HS-27A (cell line): ENCODE results near the gene PLEKHG1.

ENCODE experiments used
- DNase-seq: peaks from one replicate; pipeline ENCODE4 v3.0.0-alpha.2; 2012; ENCODE audit warnings: low read depth, missing footprints

The PLEKHG1 gene

DNA sequence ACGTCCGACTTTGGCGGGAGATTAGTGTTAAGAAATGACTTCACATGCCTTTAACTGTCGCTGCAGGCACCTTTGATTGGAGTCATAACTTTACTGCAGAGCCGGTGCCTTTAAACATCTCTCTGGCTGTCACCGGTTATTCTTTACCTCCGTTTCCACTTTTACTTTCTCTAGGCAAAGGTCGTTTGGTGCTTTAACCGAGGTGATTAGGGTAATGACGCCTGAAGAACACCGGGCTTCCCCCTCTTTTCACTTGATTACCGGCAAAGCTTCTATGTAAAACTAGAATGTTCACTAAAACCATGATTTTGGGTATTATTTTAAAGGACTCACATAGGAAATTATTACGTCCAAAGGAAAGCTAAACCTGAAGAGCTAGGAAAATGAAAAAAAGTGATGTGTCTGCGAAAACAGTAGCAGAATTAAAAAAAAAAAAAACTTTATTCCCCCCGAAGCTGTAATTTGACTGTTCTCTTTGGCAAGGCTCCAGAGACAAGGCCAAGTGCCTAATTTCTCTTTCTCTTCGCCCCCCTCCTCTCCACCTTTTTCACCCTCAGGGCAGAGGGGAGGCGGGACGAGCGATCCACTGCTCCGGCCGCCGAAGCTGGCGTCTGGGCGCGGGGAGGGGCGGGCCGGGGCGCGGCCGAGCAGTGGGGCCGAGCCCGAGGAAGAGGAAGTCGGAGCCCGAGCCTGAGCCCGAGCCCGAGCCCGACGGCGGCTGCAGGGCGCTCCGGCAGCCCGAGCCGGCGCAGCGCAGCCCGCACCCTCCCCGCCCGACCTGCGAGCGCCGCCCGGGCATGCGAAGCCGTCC lies at the start of gene PLEKHG1:
Gene PLEKHG1, plus strand, starts transcription at position 687 of the 811 bp plus-strand sequence. CDS start 133,797 bp downstream, outside the sequence.
- no peak for DNase-seq

GRCh38 chr6:150550244-150550643 lies 49.4 kb upstream of the PLEKHG1 start:
- no peak for DNase-seq

- DNase-seq = no peak
Measured at GRCh38 chr6:150557043-150557599, 42.6 kb upstream of the PLEKHG1 start.

GRCh38 chr6:150560004-150560883 lies 39.4 kb upstream of the PLEKHG1 start:
- DNase-seq = no peak

DNA sequence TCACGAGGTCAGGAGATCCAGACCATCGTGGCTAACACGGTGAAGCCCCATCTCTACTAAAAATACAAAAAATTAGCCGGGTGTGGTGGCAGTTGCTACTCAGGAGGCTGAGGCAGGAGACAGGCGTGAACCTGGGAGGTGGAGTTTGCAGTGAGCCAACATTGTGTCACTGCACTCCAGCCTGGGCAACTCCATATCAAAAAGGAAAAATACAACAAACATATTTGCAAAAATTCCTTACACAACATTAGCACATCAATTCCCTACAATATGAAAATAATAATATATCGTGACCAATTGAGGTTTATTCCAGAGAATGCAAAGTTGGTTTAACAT lies 38.8 kb upstream of the PLEKHG1 start:
- DNase-seq = no peak

DNA sequence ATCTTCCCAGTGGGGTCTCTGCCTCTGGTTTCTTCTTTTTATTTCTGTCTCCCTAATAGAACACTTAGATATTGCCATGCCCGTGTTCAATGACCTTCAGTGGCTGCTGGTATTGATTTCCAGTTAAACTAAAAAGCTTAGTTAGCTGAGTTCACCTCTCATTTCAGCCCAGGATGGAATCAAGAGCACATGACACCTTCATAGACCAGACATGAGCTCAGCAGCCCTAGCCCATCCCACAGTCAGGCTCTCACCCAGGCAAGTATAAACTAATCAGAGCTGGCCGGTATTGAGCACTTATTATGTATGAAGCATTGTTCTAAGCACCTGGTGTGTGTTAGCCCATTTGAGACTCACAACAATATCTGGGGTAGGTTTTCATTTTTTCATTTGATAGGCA lies 33.7 kb upstream of the PLEKHG1 start:
- no peak for DNase-seq

- no peak for DNase-seq
Measured at GRCh38 chr6:150566486-150566885, 33.2 kb upstream of the PLEKHG1 start.

DNA sequence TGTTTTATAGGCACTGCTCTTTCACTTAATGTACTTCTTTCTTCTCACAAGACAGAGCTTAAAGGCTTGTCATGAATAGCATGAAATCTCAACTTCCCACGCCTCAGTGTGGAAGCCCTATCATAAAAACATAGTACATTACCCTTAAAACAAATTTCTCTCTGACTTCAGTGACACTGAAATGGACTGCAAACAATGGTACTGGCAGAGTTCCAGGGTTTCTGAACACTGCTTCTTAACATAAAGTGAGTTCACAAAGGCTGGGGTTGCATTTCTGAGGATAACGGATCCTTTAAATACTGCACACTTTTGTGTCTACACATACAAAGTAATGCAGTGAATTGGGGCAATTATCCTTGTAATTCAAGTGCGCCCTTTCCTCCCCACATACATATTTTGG lies 32.3 kb upstream of the PLEKHG1 start:
- no peak for DNase-seq

GRCh38 chr6:150567823-150568383 lies 31.8 kb upstream of the PLEKHG1 start:
- no peak for DNase-seq

DNA sequence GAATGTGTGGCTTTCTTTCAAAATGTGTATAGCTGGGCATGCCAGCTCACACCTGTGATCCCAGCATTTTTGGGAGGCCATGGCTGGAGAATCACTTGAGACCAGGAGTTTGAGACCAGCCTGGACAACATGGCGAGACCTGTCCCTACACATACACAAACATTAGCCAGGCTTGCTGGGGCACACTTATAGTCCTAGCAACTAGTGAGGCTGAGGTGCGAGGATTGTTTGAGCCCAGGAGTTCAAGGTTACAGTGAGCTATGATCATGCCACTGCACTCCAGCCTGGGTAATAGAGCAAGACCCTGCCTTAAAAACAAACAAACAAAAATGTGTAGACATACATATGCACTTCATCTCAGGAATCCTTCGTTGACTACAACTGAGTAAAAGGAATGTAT lies 31.1 kb upstream of the PLEKHG1 start:
- DNase-seq = no peak

- DNase-seq = no peak
Measured at GRCh38 chr6:150569161-150569560, 30.5 kb upstream of the PLEKHG1 start.

- no peak for DNase-seq
Measured at GRCh38 chr6:150573041-150573681, 26.5 kb upstream of the PLEKHG1 start.

DNA sequence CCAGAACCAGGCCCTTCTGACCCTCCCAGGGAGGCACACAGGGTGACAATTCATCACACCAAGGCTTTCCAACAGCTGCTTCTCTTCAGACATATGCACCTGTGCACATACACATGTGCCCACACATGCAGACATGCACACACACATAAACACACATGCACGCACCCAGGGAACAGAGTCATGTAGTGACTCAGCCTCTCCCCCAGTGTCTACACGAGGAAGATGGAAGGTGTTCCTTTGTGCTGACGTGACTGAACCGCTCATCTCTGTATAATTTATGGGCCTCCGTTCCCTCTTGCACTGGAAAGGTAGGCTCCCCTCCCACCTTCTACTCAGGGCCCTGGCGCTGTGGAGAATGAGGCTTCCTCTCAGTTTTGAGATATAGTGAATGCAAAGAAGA lies 23.8 kb upstream of the PLEKHG1 start:
- DNase-seq = no peak

DNA sequence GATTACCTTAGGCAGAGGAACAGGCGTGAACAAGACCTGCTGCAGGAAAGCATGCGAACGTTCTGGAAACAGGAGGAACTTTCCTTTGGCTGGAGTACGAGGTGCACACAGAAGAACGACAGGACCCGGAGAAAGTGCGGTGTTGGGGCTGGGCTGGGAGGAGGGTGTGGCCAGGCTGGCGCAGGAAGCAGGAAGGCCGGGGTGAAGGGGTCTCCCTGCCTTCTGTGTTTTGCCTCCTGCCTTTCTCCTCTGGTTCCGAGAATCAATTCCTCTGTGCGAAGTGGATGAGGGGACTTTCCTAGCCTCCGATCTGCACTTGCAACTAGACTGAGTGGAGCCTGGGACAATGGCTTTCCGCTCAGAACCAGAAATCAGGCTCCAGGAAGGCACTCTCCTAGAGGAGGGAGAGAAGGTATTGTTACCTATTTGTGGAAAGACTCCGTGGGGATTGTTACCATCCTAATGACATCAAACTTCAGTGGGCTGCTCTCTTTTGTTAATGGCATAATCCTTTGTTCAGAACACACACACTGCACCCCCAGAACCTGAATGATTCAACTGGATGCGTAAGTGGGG lies 22.9 kb upstream of the PLEKHG1 start:
- DNase-seq = no peak

- no peak for DNase-seq
Measured at GRCh38 chr6:150579611-150580010, 20.1 kb upstream of the PLEKHG1 start.

DNA sequence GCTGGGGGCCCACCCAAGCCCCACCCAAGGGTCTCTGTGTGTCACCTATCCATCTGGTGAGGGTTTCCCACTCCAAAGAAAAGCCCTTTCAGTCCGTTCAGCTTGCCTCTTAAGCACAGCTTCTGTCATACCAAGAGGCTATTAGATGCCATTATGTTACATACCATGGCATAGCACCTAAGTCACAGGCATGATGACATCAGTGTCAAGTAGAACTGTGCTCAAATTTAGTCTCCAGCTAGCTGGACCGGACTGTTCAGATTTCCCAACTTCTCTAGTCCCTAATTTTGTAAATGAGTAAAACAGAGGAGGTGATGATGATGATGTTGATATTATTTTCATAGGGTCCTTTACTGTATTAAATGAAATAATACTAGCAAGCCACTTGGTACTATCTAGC lies 19.2 kb upstream of the PLEKHG1 start:
- DNase-seq = no peak

DNA sequence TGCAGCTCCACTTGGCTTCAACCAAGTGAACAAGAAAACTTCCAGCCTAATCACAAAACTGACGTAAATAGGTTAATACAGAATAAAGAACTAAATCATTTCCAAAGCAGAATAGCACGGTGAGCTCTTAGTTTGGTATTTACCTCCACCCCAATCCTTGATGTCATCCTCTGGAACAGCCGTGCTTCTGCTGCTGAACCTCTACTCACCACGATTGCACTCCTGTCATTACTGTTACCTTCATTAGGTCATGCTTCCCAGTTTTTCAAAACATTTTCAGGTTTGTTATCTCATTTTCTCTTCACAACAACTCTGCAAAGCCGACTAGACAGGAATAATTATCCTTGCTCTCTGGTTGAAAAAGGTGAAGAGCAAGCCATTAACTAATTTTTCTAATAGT lies 15.6 kb upstream of the PLEKHG1 start:
- DNase-seq = no peak

- DNase-seq = no peak
Measured at GRCh38 chr6:150584596-150584995, 15.1 kb upstream of the PLEKHG1 start.

- DNase-seq = no peak
Measured at GRCh38 chr6:150586850-150587359, 12.8 kb upstream of the PLEKHG1 start.

DNA sequence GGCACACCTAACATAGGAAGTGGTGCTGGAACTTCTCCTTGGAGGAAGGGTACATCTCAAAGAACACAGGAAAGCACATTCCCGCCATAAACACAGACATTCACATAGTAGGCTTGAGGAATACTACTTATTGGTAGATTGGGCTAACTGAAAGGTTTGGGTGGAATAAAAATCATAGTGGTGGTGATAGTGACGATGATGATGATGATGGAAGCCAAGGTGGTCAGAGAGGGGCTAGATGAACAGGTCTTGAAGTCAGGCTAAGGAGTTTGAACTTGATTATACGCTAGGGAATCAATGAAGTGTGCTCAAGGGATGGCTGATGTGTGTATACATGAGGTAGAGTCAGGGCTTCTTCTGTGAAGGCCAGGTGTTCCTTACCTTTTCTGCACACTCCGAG lies 12.0 kb upstream of the PLEKHG1 start:
- no peak for DNase-seq

- no peak for DNase-seq
Measured at GRCh38 chr6:150588888-150589499, 10.7 kb upstream of the PLEKHG1 start.
